GM18517 (cell line): ENCODE measurements around the gene BGLAP.

ENCODE experiments used
- ATAC-seq: cut with Tn5 transposase; IDR thresholded peaks from one replicate; pipeline ENCODE4 v1.9.1; 2021; ENCODE audit warnings: mild to moderate bottlenecking, moderate library complexity; ENCODE audit not compliant: unreplicated experiment

Gene BGLAP

GRCh38 chr1:156251527-156251926, 9.5 kb downstream of the BGLAP start:
- no peak for ATAC-seq

GRCh38 chr1:156253634-156254033, 11.7 kb downstream of the BGLAP start:
- ATAC-seq: no peak

GRCh38 chr1:156257711-156258110, 15.7 kb downstream of the BGLAP start:
- ATAC-seq: no peak

GRCh38 chr1:156258859-156259258, 16.9 kb downstream of the BGLAP start:
- ATAC-seq: no peak

GRCh38 chr1:156259805-156260204, 17.8 kb downstream of the BGLAP start:
- ATAC-seq: no peak

- ATAC-seq: no peak
These were observed 18.9 kb downstream of the BGLAP start for GRCh38 chr1:156260896-156261295.

GRCh38 chr1:156262461-156263287, 20.7 kb downstream of the BGLAP start:
- no peak for ATAC-seq

- ATAC-seq: no peak
These were observed 21.3 kb downstream of the BGLAP start for GRCh38 chr1:156263288-156263655.

- ATAC-seq: no peak
These were observed 24.1 kb downstream of the BGLAP start for GRCh38 chr1:156266051-156266450.

GRCh38 chr1:156268336-156268735, 26.4 kb downstream of the BGLAP start:
- ATAC-seq: no peak

- no peak for ATAC-seq
These were observed 28.3 kb downstream of the BGLAP start for GRCh38 chr1:156270314-156270713.

- no peak for ATAC-seq
These were observed 34.5 kb downstream of the BGLAP start for GRCh38 chr1:156276532-156276931.

GRCh38 chr1:156276966-156277381, 35.0 kb downstream of the BGLAP start:
- ATAC-seq: no peak

- ATAC-seq: no peak
These were observed 37.9 kb downstream of the BGLAP start for GRCh38 chr1:156279837-156280236.

GRCh38 chr1:156281281-156281680, 39.3 kb downstream of the BGLAP start:
- ATAC-seq: peak; percentile 43

- peak; percentile 6 for ATAC-seq
These were observed 39.9 kb downstream of the BGLAP start for GRCh38 chr1:156281693-156282478.

- ATAC-seq: peak; percentile 81
These were observed 40.7 kb downstream of the BGLAP start, which contains the start of gene SMG5 for GRCh38 chr1:156282479-156283222. SMG5 (minus strand) TSS chr1:156282825; CDS start chr1:156282680, 145 bp downstream.

GRCh38 chr1:156283521-156283920, 41.5 kb downstream of the BGLAP start:
- ATAC-seq: no peak

GRCh38 chr1:156284112-156284511, 42.1 kb downstream of the BGLAP start, which contains the start of gene TMEM79:
TMEM79 (plus strand) TSS chr1:156284325; CDS start chr1:156285227, 902 bp downstream.
- no peak for ATAC-seq

GRCh38 chr1:156284757-156285156, 42.8 kb downstream of the BGLAP start:
- no peak for ATAC-seq

- ATAC-seq: no peak
These were observed 43.5 kb downstream of the BGLAP start for GRCh38 chr1:156285437-156285836.
